Heart left ventricle (tissue), 13 donors: Measurements from ENCODE around the gene B3GNT7.

Experiments used
- CTCF ChIP-seq, 12 donors: fragments of 200-600 bp; sonication (generic) in 4 of 12; IDR thresholded peaks; one replicate each; pipeline versions ENCODE4 v1.5.0 to v1.8.0; 2018 to 2022; ENCODE audit warnings: antibody characterized with exemption in 12 of 12, mild to moderate bottlenecking in 5 of 12
- POLR2A ChIP-seq, 2 donors: fragments of 450-650 bp; IDR thresholded peaks; one replicate each; pipeline ENCODE4 v1.6.1; 2017; ENCODE audit warnings: antibody characterized with exemption in 2 of 2, mild to moderate bottlenecking in 2 of 2, moderate library complexity in 2 of 2
- donor health status: ischemic (EF 13 %, LVEDD 7.1; RV severe dilation, severe dysfunction).
- donor health status: DM: no; HTN: yes; CAD: no.
- donor health status: DM: no; HTN: no; CAD: no.
- donor health status: ischemic (EF 25% LVEDD 6.9; RV normal size, moderate dysfunction).
- donor health status: ischemic (EF 25% LVEDD 5.7; RV mildly dilated, moderate dysfunction).
- donor health status: ischemic (EF 35%, LVEDD 5.7; RV mildly dilated, moderate dysfunction).
- donor health status: nonischemic (EF 11% LVEDD 7.7; RV severe dilation, severe dysfunction).
- donor health status: DM: yes; HTN: yes; CAD: no.
- donor health status: PGD.
- donor health status: ischemic (EF 29% LVEDD 5.4; RV normal size, mild dysfunction).
- donor health status: nonischemic (EF 23%, LVEDD 6.1; RV moderate dilation, normal function).

GRCh38 chr2:231422056-231422455 is 26.5 kb downstream of the B3GNT7 start:
- no peak for TF ChIP-seq CTCF (IDR thresholded peaks at IDR 0.05)
- no peak for TF ChIP-seq POLR2A (IDR thresholded peaks at IDR 0.05)
